GM08714 (cell line): ENCODE data around the gene TMEM63A.

Experiments
- H3K4me3 ChIP-seq: fragments of 200-500 bp; sonication (Bioruptor generic); 2 replicates; pipeline ENCODE4 v1.5.1; 2014; ENCODE audit warnings: mild to moderate bottlenecking, low read length, inconsistent platforms
- ZNF274 ChIP-seq: IDR thresholded peaks from 2 replicates; pipeline ENCODE4 v1.6.1; 2012; ENCODE audit warnings: mild to moderate bottlenecking, low read depth, low read length

The TMEM63A gene

GRCh38 chr1:225917101-225917500 is 34.9 kb upstream of the TMEM63A start:
- H3K4me3 ChIP-seq = no peak overlapping the region
- no peak for TF ChIP-seq ZNF274

- H3K4me3 ChIP-seq = no peak overlapping the region
Measured at GRCh38 chr1:225915538-225915991, 33.4 kb upstream of the TMEM63A start.

GRCh38 chr1:225914947-225915346 is 32.8 kb upstream of the TMEM63A start:
- H3K4me3 ChIP-seq = no peak overlapping the region
- no peak for TF ChIP-seq ZNF274

More at GRCh38 chr1:225915538-225915991, 33.4 kb upstream of the TMEM63A start:
- TF ChIP-seq ZNF274 = no peak

- TF ChIP-seq ZNF274 = no peak
- no peak overlapping the region for H3K4me3 ChIP-seq
Measured at GRCh38 chr1:225914391-225914790, 32.2 kb upstream of the TMEM63A start.

GRCh38 chr1:225911191-225912130 is 29.3 kb upstream of the TMEM63A start:
- TF ChIP-seq ZNF274 = no peak
- no peak overlapping the region for H3K4me3 ChIP-seq

GRCh38 chr1:225909477-225909876 is 27.3 kb upstream of the TMEM63A start:
- TF ChIP-seq ZNF274 = no peak
- H3K4me3 ChIP-seq = no peak overlapping the region

GRCh38 chr1:225908773-225909172 is 26.6 kb upstream of the TMEM63A start:
- no peak overlapping the region for H3K4me3 ChIP-seq
- no peak for TF ChIP-seq ZNF274

- no peak overlapping the region for H3K4me3 ChIP-seq
- TF ChIP-seq ZNF274 = no peak
Measured at GRCh38 chr1:225908013-225908640, 25.9 kb upstream of the TMEM63A start.

- no peak overlapping the region for H3K4me3 ChIP-seq
- no peak for TF ChIP-seq ZNF274
Measured at GRCh38 chr1:225907341-225907740, 25.2 kb upstream of the TMEM63A start.

GRCh38 chr1:225906467-225906866 is 24.3 kb upstream of the TMEM63A start:
- TF ChIP-seq ZNF274 = no peak
- no peak overlapping the region for H3K4me3 ChIP-seq

- no peak for TF ChIP-seq ZNF274
- no peak overlapping the region for H3K4me3 ChIP-seq
Measured at GRCh38 chr1:225903623-225904022, 21.4 kb upstream of the TMEM63A start.

- no peak overlapping the region for H3K4me3 ChIP-seq
- TF ChIP-seq ZNF274 = no peak
Measured at GRCh38 chr1:225899044-225899925, 17.1 kb upstream of the TMEM63A start.

- TF ChIP-seq ZNF274 = no peak
- H3K4me3 ChIP-seq = no peak overlapping the region
Measured at GRCh38 chr1:225897595-225898514, 15.7 kb upstream of the TMEM63A start.

- no peak for TF ChIP-seq ZNF274
Measured at GRCh38 chr1:225896937-225897549, 14.9 kb upstream of the TMEM63A start.

More at GRCh38 chr1:225896937-225897549, 14.9 kb upstream of the TMEM63A start:
- no peak overlapping the region for H3K4me3 ChIP-seq
